GM23338 (cell line): Measurements from ENCODE around the gene RABL3. TPM values are rescaled to one million over a fixed set of nuclear protein-coding genes. Genes with fewer than 3 reads are reported as not detected.

Source experiments
- ATAC-seq: fragments of 200-7000 bp; cut with Tn5 transposase; 3 replicates; pipeline ENCODE4 v1.9.1; 2020
- DNase-seq: peaks from one replicate; pipeline ENCODE4 v3.0.0-alpha.2; 2015; ENCODE audit warnings: low spot score
- H2AFZ ChIP-seq: fragments of 200-600 bp; sonication (generic); 2 replicates; pipeline ENCODE4 v1.8.0; 2016; ENCODE audit warnings: antibody characterized with exemption, mild to moderate bottlenecking, moderate library complexity
- H3F3A ChIP-seq: fragments of 200-600 bp; sonication (generic); replicated peaks from 2 replicates; pipeline ENCODE4 v1.8.0; 2017; ENCODE audit warnings: antibody characterized with exemption, mixed run types, low read depth
- H3K27ac ChIP-seq: fragments of 200-600 bp; sonication (generic); 2 replicates; pipeline ENCODE4 v1.6.1; 2016; ENCODE audit warnings: low read depth
- H3K27me3 ChIP-seq: fragments of 200-600 bp; sonication (generic); 2 replicates; pipeline ENCODE4 v1.8.0; 2016; ENCODE audit warnings: mild to moderate bottlenecking, mixed run types, moderate library complexity; ENCODE audit not compliant: insufficient read depth
- H3K36me3 ChIP-seq: fragments of 200-600 bp; sonication (generic); 2 replicates; pipeline ENCODE4 v1.8.0; 2016; ENCODE audit warnings: mild to moderate bottlenecking; ENCODE audit not compliant: insufficient read depth
- H3K4me1 ChIP-seq: fragments of 200-600 bp; sonication (generic); 2 replicates; pipeline ENCODE4 v1.8.0; 2016; ENCODE audit warnings: mild to moderate bottlenecking, moderate library complexity; ENCODE audit not compliant: insufficient read depth
- H3K4me2 ChIP-seq: fragments of 200-600 bp; sonication (generic); 2 replicates; pipeline ENCODE4 v1.7.1; 2017; ENCODE audit warnings: mixed run types
- H3K4me3 ChIP-seq: fragments of 200-600 bp; sonication (generic); 2 replicates; pipeline ENCODE4 v1.6.1; 2016; ENCODE audit warnings: mixed run types
- H3K79me2 ChIP-seq: fragments of 200-600 bp; sonication (generic); replicated peaks from 2 replicates; pipeline ENCODE4 v1.8.0; 2017; ENCODE audit warnings: mild to moderate bottlenecking; ENCODE audit not compliant: insufficient read depth
- H3K9me2 ChIP-seq: fragments of 200-600 bp; sonication (generic); 2 replicates; pipeline ENCODE4 v1.8.0; 2017; ENCODE audit not compliant: insufficient read depth
- H4K20me1 ChIP-seq: fragments of 200-600 bp; sonication (generic); replicated peaks from 2 replicates; pipeline ENCODE4 v1.8.0; 2017; ENCODE audit warnings: mild to moderate bottlenecking; ENCODE audit not compliant: insufficient read depth
- H3K27ac Mint-ChIP-seq: 2 replicates; pipeline ENCODE4 v1.8.0; 2020; ENCODE audit warnings: inconsistent platforms, mild to moderate bottlenecking, moderate library complexity, mixed read lengths
- H3K27me3 Mint-ChIP-seq: 3 replicates; pipeline ENCODE4 v1.8.0; 2022; ENCODE audit warnings: low read depth, mild to moderate bottlenecking, moderate library complexity, mixed read lengths, inconsistent platforms; ENCODE audit not compliant: insufficient read depth, poor library complexity
- H3K36me3 Mint-ChIP-seq: 3 replicates; pipeline ENCODE4 v1.8.0; 2021; ENCODE audit warnings: low read depth, mild to moderate bottlenecking, inconsistent platforms, moderate library complexity, mixed read lengths
- H3K4me1 Mint-ChIP-seq: 3 replicates; pipeline ENCODE4 v1.8.0; 2020; ENCODE audit warnings: mild to moderate bottlenecking, inconsistent platforms, mixed read lengths
- H3K4me3 Mint-ChIP-seq: 3 replicates; pipeline ENCODE4 v1.8.0; 2021; ENCODE audit warnings: moderate library complexity, mild to moderate bottlenecking, inconsistent platforms, mixed read lengths
- H3K9me3 Mint-ChIP-seq: 3 replicates; pipeline ENCODE4 v1.8.0; 2020; ENCODE audit warnings: moderate library complexity, mild to moderate bottlenecking, inconsistent platforms, mixed read lengths
- CREB1 ChIP-seq: fragments of 250-450 bp; sonication (Bioruptor Pico); IDR thresholded peaks from 2 replicates; pipeline ENCODE4 v1.5.0; 2020; ENCODE audit warnings: low read depth, mild to moderate bottlenecking, moderate library complexity
- EZH2 ChIP-seq: fragments of 200-600 bp; sonication (generic); IDR thresholded peaks from one replicate; pipeline ENCODE4 v1.8.0; 2017; ENCODE audit warnings: antibody characterized with exemption, mild to moderate bottlenecking, low read depth; ENCODE audit not compliant: unreplicated experiment
- EZH2phosphoT487 ChIP-seq: fragments of 200-600 bp; sonication (generic); IDR thresholded peaks from one replicate; pipeline ENCODE4 v1.8.1; 2018; ENCODE audit warnings: antibody characterized with exemption; ENCODE audit not compliant: unreplicated experiment
- JUNB ChIP-seq: IDR thresholded peaks from one replicate; pipeline ENCODE4 v1.6.1; 2016; ENCODE audit warnings: antibody characterized with exemption; ENCODE audit not compliant: unreplicated experiment
- NANOG ChIP-seq: IDR thresholded peaks from 2 replicates; pipeline ENCODE4 v1.6.1; 2016; ENCODE audit warnings: antibody characterized with exemption, borderline replicate concordance
- POLR2AphosphoS5 ChIP-seq: IDR thresholded peaks from 2 replicates; pipeline ENCODE4 v1.6.1; 2016; ENCODE audit warnings: antibody characterized with exemption, low read depth
- STAT1 ChIP-seq: IDR thresholded peaks from one replicate; pipeline ENCODE4 v1.6.1; 2016; ENCODE audit warnings: antibody characterized with exemption; ENCODE audit not compliant: unreplicated experiment
- ZNF114 ChIP-seq: fragments of 250-450 bp; sonication (Bioruptor Pico); IDR thresholded peaks from 2 replicates; pipeline ENCODE4 v1.5.0; 2020; ENCODE audit warnings: mild to moderate bottlenecking, moderate library complexity
- ZNF331 ChIP-seq: fragments of 250-450 bp; sonication (Bioruptor Pico); IDR thresholded peaks from 2 replicates; pipeline ENCODE4 v1.5.0; 2020; ENCODE audit warnings: low read depth, mild to moderate bottlenecking, moderate library complexity
- polyA plus RNA-seq: library from polyadenylated mRNA; unstranded; fragments of >200 nt; fragmentation: Nextera tagmentation; extraction: Ambion mirVana; gene quantifications from 2 replicates; pipeline ENCODE4 v1.2.1, GENCODE V29; 2016
- total RNA-seq: library from RNA; depleted of rRNA; stranded (reverse); fragments of >200 nt; shearing (Covaris generic); gene quantifications from 2 replicates; pipeline ENCODE4 v1.2.3, GENCODE V29; 2014
- TF ChIP-seq, protein P1 (sequence below): IDR thresholded peaks from 2 replicates; pipeline ENCODE4 v1.6.1; 2016; ENCODE audit warnings: antibody characterized with exemption
- TF ChIP-seq, protein P2 (sequence below), 2 experiments: fragments of 200-600 bp in 1 of 2; sonication (generic) in 1 of 2; conservative IDR thresholded peaks; 2 replicates each; pipeline versions ENCODE4 v1.5.1 to v1.6.1; 2016 to 2017; ENCODE audit warnings: antibody characterized with exemption in 2 of 2, low read depth in 2 of 2, mild to moderate bottlenecking in 2 of 2, moderate library complexity in 1 of 2
- TF ChIP-seq, protein P3 (sequence below): IDR thresholded peaks from one replicate; pipeline ENCODE4 v1.6.1; 2018; ENCODE audit warnings: antibody characterized with exemption; ENCODE audit not compliant: unreplicated experiment
- TF ChIP-seq, protein P4 (sequence below): fragments of 250-450 bp; sonication (Bioruptor Pico); IDR thresholded peaks from 2 replicates; pipeline ENCODE4 v1.5.0; 2020; ENCODE audit warnings: mild to moderate bottlenecking, moderate library complexity

RABL3 gene
- total and polyA plus RNA-seq, 2 experiments from 2014 or later = 7.8 to 9.8 TPM

- H3K4me1 Mint-ChIP-seq = peaks cover 10% of the 10 kb centered on the region
- Histone ChIP-seq H3K27me3 (no peaks in the 10 kb centered on the region), H3K9me2 (peaks cover 13% of the 10 kb centered on the region)
Observed at GRCh38 chr3:120664926-120665325, 77.4 kb downstream of the RABL3 start.

More at GRCh38 chr3:120664926-120665325, 77.4 kb downstream of the RABL3 start:
- Histone ChIP-seq H3K4me3 (no peak overlapping the region), H3F3A (no peaks in the 10 kb centered on the region), H3K79me2 (no peaks in the 10 kb centered on the region), H2AFZ (no peak overlapping the region), H3K4me1 (peaks cover 6% of the 10 kb centered on the region; the same call in 1 of the 2 replicates), H3K27ac (no peak overlapping the region), H3K36me3 (no peaks in the 10 kb centered on the region), H4K20me1 (no peaks in the 10 kb centered on the region), H3K4me2 (no peak overlapping the region)
- no peak for DNase-seq
- Mint-ChIP-seq H3K27me3 (no peaks in the 10 kb centered on the region), H3K9me3 (peaks cover 7% of the 10 kb centered on the region; the same call in 2 of the 3 replicates), H3K4me3 (no peak overlapping the region), H3K27ac (no peak overlapping the region), H3K36me3 (peaks cover 6% of the 10 kb centered on the region; the same call in 1 of the 3 replicates)
- ATAC-seq = no peak
- TF ChIP-seq POLR2AphosphoS5 = no peak
- no peak for TF ChIP-seq EZH2phosphoT487
- TF ChIP-seq EZH2 = no peak
- TF ChIP-seq, protein P1, sequence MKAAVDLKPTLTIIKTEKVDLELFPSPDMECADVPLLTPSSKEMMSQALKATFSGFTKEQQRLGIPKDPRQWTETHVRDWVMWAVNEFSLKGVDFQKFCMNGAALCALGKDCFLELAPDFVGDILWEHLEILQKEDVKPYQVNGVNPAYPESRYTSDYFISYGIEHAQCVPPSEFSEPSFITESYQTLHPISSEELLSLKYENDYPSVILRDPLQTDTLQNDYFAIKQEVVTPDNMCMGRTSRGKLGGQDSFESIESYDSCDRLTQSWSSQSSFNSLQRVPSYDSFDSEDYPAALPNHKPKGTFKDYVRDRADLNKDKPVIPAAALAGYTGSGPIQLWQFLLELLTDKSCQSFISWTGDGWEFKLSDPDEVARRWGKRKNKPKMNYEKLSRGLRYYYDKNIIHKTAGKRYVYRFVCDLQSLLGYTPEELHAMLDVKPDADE = no peak
- TF ChIP-seq, protein P2, sequence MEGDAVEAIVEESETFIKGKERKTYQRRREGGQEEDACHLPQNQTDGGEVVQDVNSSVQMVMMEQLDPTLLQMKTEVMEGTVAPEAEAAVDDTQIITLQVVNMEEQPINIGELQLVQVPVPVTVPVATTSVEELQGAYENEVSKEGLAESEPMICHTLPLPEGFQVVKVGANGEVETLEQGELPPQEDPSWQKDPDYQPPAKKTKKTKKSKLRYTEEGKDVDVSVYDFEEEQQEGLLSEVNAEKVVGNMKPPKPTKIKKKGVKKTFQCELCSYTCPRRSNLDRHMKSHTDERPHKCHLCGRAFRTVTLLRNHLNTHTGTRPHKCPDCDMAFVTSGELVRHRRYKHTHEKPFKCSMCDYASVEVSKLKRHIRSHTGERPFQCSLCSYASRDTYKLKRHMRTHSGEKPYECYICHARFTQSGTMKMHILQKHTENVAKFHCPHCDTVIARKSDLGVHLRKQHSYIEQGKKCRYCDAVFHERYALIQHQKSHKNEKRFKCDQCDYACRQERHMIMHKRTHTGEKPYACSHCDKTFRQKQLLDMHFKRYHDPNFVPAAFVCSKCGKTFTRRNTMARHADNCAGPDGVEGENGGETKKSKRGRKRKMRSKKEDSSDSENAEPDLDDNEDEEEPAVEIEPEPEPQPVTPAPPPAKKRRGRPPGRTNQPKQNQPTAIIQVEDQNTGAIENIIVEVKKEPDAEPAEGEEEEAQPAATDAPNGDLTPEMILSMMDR (conservative IDR thresholded peaks at IDR 0.05; ENCODE audit: low read depth in 2 of 2) = no peak
- no peak for TF ChIP-seq NANOG
- TF ChIP-seq, protein P3, sequence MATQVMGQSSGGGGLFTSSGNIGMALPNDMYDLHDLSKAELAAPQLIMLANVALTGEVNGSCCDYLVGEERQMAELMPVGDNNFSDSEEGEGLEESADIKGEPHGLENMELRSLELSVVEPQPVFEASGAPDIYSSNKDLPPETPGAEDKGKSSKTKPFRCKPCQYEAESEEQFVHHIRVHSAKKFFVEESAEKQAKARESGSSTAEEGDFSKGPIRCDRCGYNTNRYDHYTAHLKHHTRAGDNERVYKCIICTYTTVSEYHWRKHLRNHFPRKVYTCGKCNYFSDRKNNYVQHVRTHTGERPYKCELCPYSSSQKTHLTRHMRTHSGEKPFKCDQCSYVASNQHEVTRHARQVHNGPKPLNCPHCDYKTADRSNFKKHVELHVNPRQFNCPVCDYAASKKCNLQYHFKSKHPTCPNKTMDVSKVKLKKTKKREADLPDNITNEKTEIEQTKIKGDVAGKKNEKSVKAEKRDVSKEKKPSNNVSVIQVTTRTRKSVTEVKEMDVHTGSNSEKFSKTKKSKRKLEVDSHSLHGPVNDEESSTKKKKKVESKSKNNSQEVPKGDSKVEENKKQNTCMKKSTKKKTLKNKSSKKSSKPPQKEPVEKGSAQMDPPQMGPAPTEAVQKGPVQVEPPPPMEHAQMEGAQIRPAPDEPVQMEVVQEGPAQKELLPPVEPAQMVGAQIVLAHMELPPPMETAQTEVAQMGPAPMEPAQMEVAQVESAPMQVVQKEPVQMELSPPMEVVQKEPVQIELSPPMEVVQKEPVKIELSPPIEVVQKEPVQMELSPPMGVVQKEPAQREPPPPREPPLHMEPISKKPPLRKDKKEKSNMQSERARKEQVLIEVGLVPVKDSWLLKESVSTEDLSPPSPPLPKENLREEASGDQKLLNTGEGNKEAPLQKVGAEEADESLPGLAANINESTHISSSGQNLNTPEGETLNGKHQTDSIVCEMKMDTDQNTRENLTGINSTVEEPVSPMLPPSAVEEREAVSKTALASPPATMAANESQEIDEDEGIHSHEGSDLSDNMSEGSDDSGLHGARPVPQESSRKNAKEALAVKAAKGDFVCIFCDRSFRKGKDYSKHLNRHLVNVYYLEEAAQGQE = no peak
- TF ChIP-seq, protein P4, sequence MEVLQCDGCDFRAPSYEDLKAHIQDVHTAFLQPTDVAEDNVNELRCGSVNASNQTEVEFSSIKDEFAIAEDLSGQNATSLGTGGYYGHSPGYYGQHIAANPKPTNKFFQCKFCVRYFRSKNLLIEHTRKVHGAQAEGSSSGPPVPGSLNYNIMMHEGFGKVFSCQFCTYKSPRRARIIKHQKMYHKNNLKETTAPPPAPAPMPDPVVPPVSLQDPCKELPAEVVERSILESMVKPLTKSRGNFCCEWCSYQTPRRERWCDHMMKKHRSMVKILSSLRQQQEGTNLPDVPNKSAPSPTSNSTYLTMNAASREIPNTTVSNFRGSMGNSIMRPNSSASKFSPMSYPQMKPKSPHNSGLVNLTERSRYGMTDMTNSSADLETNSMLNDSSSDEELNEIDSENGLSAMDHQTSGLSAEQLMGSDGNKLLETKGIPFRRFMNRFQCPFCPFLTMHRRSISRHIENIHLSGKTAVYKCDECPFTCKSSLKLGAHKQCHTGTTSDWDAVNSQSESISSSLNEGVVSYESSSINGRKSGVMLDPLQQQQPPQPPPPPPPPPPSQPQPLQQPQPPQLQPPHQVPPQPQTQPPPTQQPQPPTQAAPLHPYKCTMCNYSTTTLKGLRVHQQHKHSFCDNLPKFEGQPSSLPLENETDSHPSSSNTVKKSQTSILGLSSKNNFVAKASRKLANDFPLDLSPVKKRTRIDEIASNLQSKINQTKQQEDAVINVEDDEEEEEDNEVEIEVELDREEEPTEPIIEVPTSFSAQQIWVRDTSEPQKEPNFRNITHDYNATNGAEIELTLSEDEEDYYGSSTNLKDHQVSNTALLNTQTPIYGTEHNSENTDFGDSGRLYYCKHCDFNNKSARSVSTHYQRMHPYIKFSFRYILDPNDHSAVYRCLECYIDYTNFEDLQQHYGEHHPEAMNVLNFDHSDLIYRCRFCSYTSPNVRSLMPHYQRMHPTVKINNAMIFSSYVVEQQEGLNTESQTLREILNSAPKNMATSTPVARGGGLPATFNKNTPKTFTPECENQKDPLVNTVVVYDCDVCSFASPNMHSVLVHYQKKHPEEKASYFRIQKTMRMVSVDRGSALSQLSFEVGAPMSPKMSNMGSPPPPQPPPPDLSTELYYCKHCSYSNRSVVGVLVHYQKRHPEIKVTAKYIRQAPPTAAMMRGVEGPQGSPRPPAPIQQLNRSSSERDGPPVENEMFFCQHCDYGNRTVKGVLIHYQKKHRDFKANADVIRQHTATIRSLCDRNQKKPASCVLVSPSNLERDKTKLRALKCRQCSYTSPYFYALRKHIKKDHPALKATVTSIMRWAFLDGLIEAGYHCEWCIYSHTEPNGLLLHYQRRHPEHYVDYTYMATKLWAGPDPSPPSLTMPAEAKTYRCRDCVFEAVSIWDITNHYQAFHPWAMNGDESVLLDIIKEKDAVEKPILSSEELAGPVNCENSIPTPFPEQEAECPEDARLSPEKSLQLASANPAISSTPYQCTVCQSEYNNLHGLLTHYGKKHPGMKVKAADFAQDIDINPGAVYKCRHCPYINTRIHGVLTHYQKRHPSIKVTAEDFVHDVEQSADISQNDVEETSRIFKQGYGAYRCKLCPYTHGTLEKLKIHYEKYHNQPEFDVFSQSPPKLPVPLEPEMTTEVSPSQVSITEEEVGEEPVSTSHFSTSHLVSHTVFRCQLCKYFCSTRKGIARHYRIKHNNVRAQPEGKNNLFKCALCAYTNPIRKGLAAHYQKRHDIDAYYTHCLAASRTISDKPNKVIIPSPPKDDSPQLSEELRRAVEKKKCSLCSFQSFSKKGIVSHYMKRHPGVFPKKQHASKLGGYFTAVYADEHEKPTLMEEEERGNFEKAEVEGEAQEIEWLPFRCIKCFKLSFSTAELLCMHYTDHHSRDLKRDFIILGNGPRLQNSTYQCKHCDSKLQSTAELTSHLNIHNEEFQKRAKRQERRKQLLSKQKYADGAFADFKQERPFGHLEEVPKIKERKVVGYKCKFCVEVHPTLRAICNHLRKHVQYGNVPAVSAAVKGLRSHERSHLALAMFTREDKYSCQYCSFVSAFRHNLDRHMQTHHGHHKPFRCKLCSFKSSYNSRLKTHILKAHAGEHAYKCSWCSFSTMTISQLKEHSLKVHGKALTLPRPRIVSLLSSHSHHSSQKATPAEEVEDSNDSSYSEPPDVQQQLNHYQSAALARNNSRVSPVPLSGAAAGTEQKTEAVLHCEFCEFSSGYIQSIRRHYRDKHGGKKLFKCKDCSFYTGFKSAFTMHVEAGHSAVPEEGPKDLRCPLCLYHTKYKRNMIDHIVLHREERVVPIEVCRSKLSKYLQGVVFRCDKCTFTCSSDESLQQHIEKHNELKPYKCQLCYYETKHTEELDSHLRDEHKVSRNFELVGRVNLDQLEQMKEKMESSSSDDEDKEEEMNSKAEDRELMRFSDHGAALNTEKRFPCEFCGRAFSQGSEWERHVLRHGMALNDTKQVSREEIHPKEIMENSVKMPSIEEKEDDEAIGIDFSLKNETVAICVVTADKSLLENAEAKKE (CRISPR knock-in tag) = no peak
- TF ChIP-seq ZNF331 (CRISPR knock-in tag) = no peak
- no peak for TF ChIP-seq JUNB
- TF ChIP-seq ZNF114 (CRISPR knock-in tag) = no peak
- TF ChIP-seq CREB1 = no peak
- TF ChIP-seq STAT1 = no peak
